NOMO-1 (cell line): ENCODE data around the gene ZNF799.
A peak's percentile ranks its signal among the peaks of the same experiment; 100 is the strongest.
"Not testable (repeated sequence)": the region's sequence is repeated elsewhere in the genome, so short reads cannot be mapped to it uniquely, and the experiment has no call there.

Experiments used
- DNase-seq, 2 experiments: peaks; one replicate each; lab custom pipeline; 2025; ENCODE audit not compliant: unreplicated experiment in 2 of 2; lab: John Stamatoyannopoulos, UW

Gene ZNF799

GRCh38 chr19:12400633-12401502 lies at the start of gene ZNF799:
Gene ZNF799 (minus strand): TSS chr19:12401271. CDS start chr19:12401070, 201 bp downstream.
- DNase-seq: peak; percentile 83 to 91

- DNase-seq: no peak
Measured at GRCh38 chr19:12450844-12451243, 49.8 kb upstream of the ZNF799 start.

GRCh38 chr19:12448808-12449207 lies 47.7 kb upstream of the ZNF799 start:
- DNase-seq: no peak

GRCh38 chr19:12440541-12441316 lies 39.7 kb upstream of the ZNF799 start, which contains the start of gene ZNF443:
Gene ZNF443 (minus strand): TSS chr19:12441021. CDS start chr19:12440914, 107 bp downstream.
- DNase-seq: peak; percentile 94 to 96

- not testable (repeated sequence) for DNase-seq
Measured at GRCh38 chr19:12439686-12440540, 38.8 kb upstream of the ZNF799 start.

GRCh38 chr19:12430726-12431299 lies 29.7 kb upstream of the ZNF799 start:
- not testable (repeated sequence) for DNase-seq

- DNase-seq: no peak
Measured at GRCh38 chr19:12425888-12426274, 24.8 kb upstream of the ZNF799 start.

GRCh38 chr19:12425236-12425887 lies 24.3 kb upstream of the ZNF799 start:
- no peak for DNase-seq

- not testable (repeated sequence) for DNase-seq
Measured at GRCh38 chr19:12417273-12417672, 16.2 kb upstream of the ZNF799 start.

GRCh38 chr19:12411893-12412292 lies 10.8 kb upstream of the ZNF799 start:
- DNase-seq: no peak

- DNase-seq: not testable (repeated sequence)
Measured at GRCh38 chr19:12399901-12400632, 1.0 kb downstream of the ZNF799 start.

- not testable (repeated sequence) for DNase-seq
Measured at GRCh38 chr19:12391148-12391547, 9.9 kb downstream of the ZNF799 start.

GRCh38 chr19:12386365-12386764 lies 14.7 kb downstream of the ZNF799 start:
- DNase-seq: not testable (repeated sequence)

- DNase-seq: no peak
Measured at GRCh38 chr19:12380444-12380737, 20.7 kb downstream of the ZNF799 start.

GRCh38 chr19:12379732-12380443 lies 21.2 kb downstream of the ZNF799 start:
- no peak for DNase-seq

GRCh38 chr19:12374026-12374425 lies 27.0 kb downstream of the ZNF799 start:
- DNase-seq: no peak

GRCh38 chr19:12365236-12366162 lies 35.6 kb downstream of the ZNF799 start, which contains the start of gene ZNF442:
Gene ZNF442 (minus strand): TSS chr19:12365683. CDS start chr19:12363631, 2,052 bp downstream.
- DNase-seq: no peak
